ENCODE measurements around the gene FSD1. TPM values are rescaled to one million over a fixed set of nuclear protein-coding genes. Genes with fewer than 3 reads are reported as not detected.

The FSD1 gene
- total and polyA plus RNA-seq, 10 of the 15 experiments (the other 5 are each of a cell fraction or from before 2014, with no cell fraction given): 0.15 to 5.1 (median 4.0) TPM; not detected in 1

GRCh38 chr19:4342615-4343369 is 38.4 kb downstream of the FSD1 start (continued):
- TF ChIP-seq PRDM15 (CRISPR knock-in tag; IDR thresholded peaks at IDR 0.05): peak; percentile 55; the same call in 1 of the 2 replicates
- TF ChIP-seq NFYB (IDR thresholded peaks at IDR 0.05; ENCODE audit: insufficient read depth, low read depth, low read length): peak; percentile 99
- TF ChIP-seq NR2F1 (conservative IDR thresholded peaks at IDR 0.05): no peak; the same call in 1 of the 2 replicates
- TF ChIP-seq ATF3 (IDR thresholded peaks at IDR 0.05; ENCODE audit: borderline replicate concordance, extremely low read depth, low read depth, low read length): peak; percentile 94
- TF ChIP-seq ZSCAN29 (IDR thresholded peaks at IDR 0.05): no peak
- TF ChIP-seq JUND (IDR thresholded peaks at IDR 0.05; ENCODE audit: low read depth, low read length): no peak
- peak; percentile 55 for TF ChIP-seq SIX5 (IDR thresholded peaks at IDR 0.05; ENCODE audit: low read depth, low read length, severe bottlenecking)
- TF ChIP-seq TAF1 (IDR thresholded peaks at IDR 0.05; ENCODE audit: borderline replicate concordance, low read depth, low read length): peak; percentile 61; the same call in 1 of the 2 replicates
- no peak for TF ChIP-seq BCL11A (IDR thresholded peaks at IDR 0.05; ENCODE audit: low read depth, low read length)
- TF ChIP-seq JUNB (IDR thresholded peaks at IDR 0.05): no peak
- no peak for TF ChIP-seq RCOR1 (conservative IDR thresholded peaks at IDR 0.05; ENCODE audit: low read depth, low read length)
- TF ChIP-seq MEF2A (IDR thresholded peaks at IDR 0.05; ENCODE audit: insufficient read depth, low read depth, low read length): no peak
- TF ChIP-seq STAT3 (IDR thresholded peaks at IDR 0.05; ENCODE audit: low read depth, low read length): no peak
- no peak for TF ChIP-seq RBBP5 (conservative IDR thresholded peaks at IDR 0.05)
- TF ChIP-seq SKIL (IDR thresholded peaks at IDR 0.05; ENCODE audit: low read depth, poor library complexity, severe bottlenecking): peak; percentile 83
- no peak for TF ChIP-seq FOXK2 (IDR thresholded peaks at IDR 0.05)
- TF ChIP-seq MXI1 (IDR thresholded peaks at IDR 0.05; ENCODE audit: low read depth, low read length): peak; percentile 56
- TF ChIP-seq YY1 (IDR thresholded peaks at IDR 0.05; ENCODE audit: low read depth, low read length): no peak; the same call in 1 of the 2 replicates
- TF ChIP-seq SREBF1 (IDR thresholded peaks at IDR 0.05; ENCODE audit: low read length): no peak
- TF ChIP-seq E2F4 (IDR thresholded peaks at IDR 0.05; ENCODE audit: low read depth, low read length): 0 out of 2 replicates have a peak, but pooled peaks have one; percentile 12
- no peak for TF ChIP-seq RELA (IDR thresholded peaks at IDR 0.05; ENCODE audit: borderline replicate concordance, partially characterized antibody)
- TF ChIP-seq GABPA (IDR thresholded peaks at IDR 0.05; ENCODE audit: low read depth): no peak
- peak; percentile 38; the same call in 1 of the 2 replicates for TF ChIP-seq TCF12 (IDR thresholded peaks at IDR 0.05; ENCODE audit: low read depth, low read length)
- TF ChIP-seq BRCA1 (IDR thresholded peaks at IDR 0.05; ENCODE audit: low read depth, low read length): no peak
- peak; percentile 94 for TF ChIP-seq SMARCA5 (IDR thresholded peaks at IDR 0.05)
